HG03457 (cell line): ENCODE measurements around the gene PTPRR.
"Not testable (repeated sequence)": the region's sequence is repeated elsewhere in the genome, so short reads cannot be mapped to it uniquely, and the experiment has no call there.

Experiments used
- ATAC-seq: cut with Tn5 transposase; IDR thresholded peaks from one replicate; pipeline ENCODE4 v1.9.1; 2021; ENCODE audit warnings: moderate number of reproducible peaks; ENCODE audit not compliant: unreplicated experiment

Gene PTPRR

DNA sequence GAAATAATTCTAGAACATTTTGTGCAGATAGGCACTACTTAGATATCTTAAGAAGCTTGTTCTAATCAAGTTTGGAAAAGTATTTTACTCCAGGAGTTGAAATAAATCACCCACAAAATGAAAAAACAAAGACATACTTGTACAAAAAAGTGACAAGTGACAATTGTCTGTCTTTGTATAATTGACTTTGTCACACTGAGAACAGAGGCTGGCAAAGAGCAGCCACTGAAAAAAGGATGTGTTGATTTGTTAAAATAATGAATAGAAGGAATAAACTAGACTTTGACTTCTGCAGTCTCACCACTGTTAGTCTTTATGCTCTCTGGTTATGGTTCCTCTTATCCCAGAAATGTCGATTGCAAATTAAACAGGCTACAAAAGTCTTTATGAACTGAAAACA, 77.6 kb downstream of the PTPRR start:
- ATAC-seq, result no peak

GRCh38 chr12:70842136-70842535, 78.4 kb downstream of the PTPRR start:
- ATAC-seq, result no peak

GRCh38 chr12:70840656-70841350, 79.7 kb downstream of the PTPRR start:
- ATAC-seq, result no peak

- no peak for ATAC-seq
Observed at GRCh38 chr12:70839544-70839943, 81.0 kb downstream of the PTPRR start.

GRCh38 chr12:70838127-70838526, 82.4 kb downstream of the PTPRR start:
- no peak for ATAC-seq

- no peak for ATAC-seq
Observed at GRCh38 chr12:70837026-70837425, 83.5 kb downstream of the PTPRR start.

- no peak for ATAC-seq
Observed at GRCh38 chr12:70835948-70836347, 84.6 kb downstream of the PTPRR start.

GRCh38 chr12:70831543-70831942, 89.0 kb downstream of the PTPRR start:
- ATAC-seq, result no peak

- ATAC-seq, result no peak
Observed at GRCh38 chr12:70830221-70831061, 90.1 kb downstream of the PTPRR start.

DNA sequence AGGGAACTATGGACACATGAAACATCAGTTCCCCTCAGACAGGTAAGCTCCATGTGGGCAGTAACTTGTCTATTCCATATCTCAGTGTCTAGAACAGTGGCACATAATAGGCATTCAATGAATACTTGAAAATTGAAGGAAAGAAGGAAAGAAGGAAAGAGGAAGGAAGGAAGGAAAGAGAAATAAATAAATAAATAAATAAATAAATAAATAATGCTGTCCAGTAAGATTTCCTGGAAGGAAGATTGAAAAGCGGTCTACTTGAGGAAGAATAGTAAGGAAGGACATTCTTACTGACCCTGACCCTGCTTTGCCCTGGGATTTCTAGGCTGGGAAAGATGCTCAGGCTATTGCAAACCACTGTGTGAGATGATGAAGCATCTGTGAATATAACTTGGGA, 91.5 kb downstream of the PTPRR start:
- ATAC-seq, result no peak

DNA sequence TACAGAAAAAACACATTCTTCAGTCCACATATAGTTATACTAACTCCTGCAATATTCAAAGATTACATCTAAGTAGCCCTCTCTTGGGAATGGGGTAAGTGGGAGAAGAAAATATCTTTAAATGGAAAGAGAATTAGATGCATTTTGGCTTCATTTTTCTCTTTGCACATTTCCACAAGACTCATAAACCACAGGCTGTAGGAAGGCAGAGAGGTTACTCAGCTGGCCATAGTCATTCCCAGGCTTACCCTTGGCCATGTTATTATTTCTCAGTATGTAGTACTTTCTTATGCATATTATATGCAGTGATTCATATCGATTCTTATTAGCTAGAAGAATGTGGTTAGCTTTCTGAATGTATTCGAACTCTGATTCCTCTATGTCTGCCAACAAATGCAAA, 92.2 kb downstream of the PTPRR start:
- ATAC-seq, result no peak

DNA sequence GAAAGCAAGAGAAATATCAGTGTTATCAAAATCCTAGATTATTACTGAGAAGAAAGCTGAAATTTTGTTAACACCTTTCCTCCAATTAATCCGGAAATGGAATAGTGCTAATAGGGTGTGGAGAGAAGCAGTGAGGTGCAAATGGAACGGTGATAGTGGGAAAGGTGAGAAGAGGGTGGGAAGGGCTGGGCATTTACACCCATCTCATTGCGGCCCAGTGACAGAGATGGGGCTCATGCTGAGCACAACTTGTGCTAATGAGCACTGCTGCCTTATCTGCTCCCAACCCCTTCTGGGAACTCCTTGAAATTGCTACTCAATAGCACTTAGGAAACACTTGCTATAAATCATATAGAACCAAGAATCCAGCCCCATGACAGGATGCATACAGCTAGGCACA, 94.4 kb downstream of the PTPRR start:
- ATAC-seq, result no peak

GRCh38 chr12:70824511-70824910, 96.0 kb downstream of the PTPRR start:
- ATAC-seq, result no peak

DNA sequence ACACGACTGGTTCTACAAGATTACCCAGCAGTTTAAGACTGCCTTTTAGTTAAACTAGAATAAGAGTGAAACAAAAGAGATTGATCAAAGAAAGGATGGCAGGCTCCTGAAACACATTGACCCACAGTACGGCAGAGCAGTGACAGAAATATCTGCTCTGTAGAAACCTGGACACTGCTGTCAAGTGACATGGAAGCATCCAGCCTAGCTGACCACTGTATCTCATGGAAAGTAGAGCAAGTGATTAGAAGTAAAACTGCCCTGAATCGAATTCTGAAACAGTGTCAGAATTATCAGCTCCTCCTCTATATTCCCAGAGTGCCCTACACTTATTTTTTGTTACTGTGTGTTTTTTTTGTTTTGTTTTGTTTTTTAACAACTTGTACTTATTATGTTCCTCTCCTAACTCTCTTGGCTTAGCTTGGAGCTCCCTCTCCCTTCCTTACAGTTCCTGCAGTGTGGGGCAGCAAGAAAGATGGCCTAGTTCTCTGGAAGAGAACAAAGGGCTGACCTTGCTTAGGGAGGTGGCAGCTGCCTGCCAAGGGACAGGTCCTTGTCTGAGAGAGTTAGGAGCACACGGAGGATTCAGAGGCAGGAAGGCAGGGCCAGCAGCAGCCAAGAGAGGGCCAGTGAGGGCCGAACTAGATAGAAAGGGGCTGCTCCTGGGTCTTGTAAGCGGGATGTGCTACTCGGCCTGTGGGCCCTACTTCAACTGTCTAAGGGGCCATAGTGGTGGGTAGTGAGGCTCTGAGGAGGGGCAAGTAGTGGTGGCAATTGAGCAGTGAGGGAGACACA, 97.2 kb downstream of the PTPRR start:
- ATAC-seq, result no peak

DNA sequence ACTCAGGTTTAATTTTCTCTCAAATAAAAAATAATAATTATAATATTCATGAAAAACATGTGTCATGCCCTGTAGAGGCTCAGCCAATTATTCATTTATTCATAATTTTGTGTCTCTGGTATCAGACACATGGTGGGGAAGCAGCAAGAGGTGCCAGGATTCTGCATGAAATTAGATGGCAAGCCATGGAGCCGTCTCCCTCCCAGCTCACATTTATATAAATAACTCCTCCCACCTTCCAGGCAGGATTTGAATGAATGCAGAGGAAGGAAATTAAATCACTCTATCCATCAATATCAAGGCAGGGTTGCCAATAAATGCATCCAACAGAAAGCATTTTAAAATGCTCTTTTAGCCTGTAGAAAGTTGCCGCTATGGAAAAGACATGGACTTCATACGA, 98.1 kb downstream of the PTPRR start:
- ATAC-seq, result no peak

GRCh38 chr12:70815971-70816391, 104.6 kb downstream of the PTPRR start:
- ATAC-seq, result no peak

DNA sequence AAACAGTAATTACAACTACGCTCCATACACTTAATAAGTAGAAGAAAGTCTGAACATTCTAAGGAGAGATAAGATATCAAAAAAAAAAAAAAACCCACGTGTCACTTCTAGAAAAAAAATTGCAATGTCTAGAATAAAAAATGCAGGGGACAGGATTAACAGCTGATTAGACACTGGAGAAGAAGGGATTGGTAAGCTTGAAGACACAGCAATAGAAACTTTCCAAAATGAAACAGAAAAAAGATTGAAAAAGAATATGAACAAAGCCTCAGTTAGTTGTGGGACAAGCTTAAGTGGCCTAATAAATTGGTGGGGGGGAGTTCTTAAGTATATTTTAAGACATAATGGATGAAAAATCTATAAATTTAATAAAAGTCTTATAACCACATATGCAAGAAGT, 105.5 kb downstream of the PTPRR start:
- ATAC-seq, result no peak

- no peak for ATAC-seq
Observed at GRCh38 chr12:70813559-70813958, 107.0 kb downstream of the PTPRR start.

GRCh38 chr12:70812136-70812535, 108.4 kb downstream of the PTPRR start:
- no peak for ATAC-seq

- ATAC-seq, result no peak
Observed at GRCh38 chr12:70809887-70810286, 110.7 kb downstream of the PTPRR start.

- not testable (repeated sequence) for ATAC-seq
Observed at GRCh38 chr12:70807993-70808392, 112.5 kb downstream of the PTPRR start.

DNA sequence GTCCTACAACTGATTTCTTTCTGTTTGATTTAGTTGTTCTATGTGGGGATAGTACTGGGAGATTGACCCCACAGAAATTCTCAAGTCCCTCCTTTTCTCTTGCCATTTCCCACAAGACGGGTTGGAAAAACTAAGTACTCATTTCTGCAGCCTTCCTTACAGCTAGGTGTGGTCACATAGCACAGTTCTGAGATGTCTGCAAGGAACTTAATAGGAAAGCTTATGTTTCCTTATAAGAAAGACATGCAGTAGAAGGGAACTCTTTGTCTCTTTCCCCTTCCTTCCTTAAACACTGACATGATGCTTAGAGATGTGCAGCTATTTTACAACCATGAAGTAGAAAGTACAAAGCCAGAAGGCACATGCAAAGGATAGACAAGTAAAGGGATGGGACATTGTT, 113.7 kb downstream of the PTPRR start:
- no peak for ATAC-seq
